Measurements from ENCODE around the gene RHOB. TPM values are rescaled to one million over a fixed set of nuclear protein-coding genes. Genes with fewer than 3 reads are reported as not detected.

Gene RHOB
- total RNA-seq, 3 donors from 2014 or later, result 75.5 to 616 (median 104) TPM

GRCh38 chr2:20430461-20431300 is 16.2 kb upstream of the RHOB start:
- H3K4me3 ChIP-seq, result no peak overlapping the region
- ATAC-seq, result no peak
- intact Hi-C loops (cut with DNase I, micrococcal nuclease), result no loop called here
- H3K9me3 ChIP-seq, result no peaks in the 10 kb centered on the region
- H3K4me1 ChIP-seq (ENCODE audit: low read depth), result peaks cover 7% of the 10 kb centered on the region
- no peak for TF ChIP-seq CTCF (IDR thresholded peaks at IDR 0.05)
- no peak for DNase-seq
- H3K36me3 ChIP-seq (ENCODE audit: low read depth), result no peaks in the 10 kb centered on the region

- DNase-seq (no peak), ATAC-seq (no peak)
- H3K4me3 ChIP-seq, result no peak overlapping the region
- no peak for TF ChIP-seq CTCF (IDR thresholded peaks at IDR 0.05)
- no peaks in the 10 kb centered on the region for H3K36me3 ChIP-seq (ENCODE audit: low read depth)
- intact Hi-C loops (cut with DNase I, micrococcal nuclease), result no loop called here
- no peaks in the 10 kb centered on the region for H3K9me3 ChIP-seq
- peaks cover 7% of the 10 kb centered on the region for H3K4me1 ChIP-seq (ENCODE audit: low read depth)
Measured at GRCh38 chr2:20431301-20431698, 15.6 kb upstream of the RHOB start.

GRCh38 chr2:20431772-20432171 is 15.1 kb upstream of the RHOB start:
- no peak for ATAC-seq
- TF ChIP-seq CTCF (IDR thresholded peaks at IDR 0.05), result no peak

GRCh38 chr2:20432714-20433113 is 14.2 kb upstream of the RHOB start:
- DNase-seq (no peak), ATAC-seq (no peak)
- no peaks in the 10 kb centered on the region for H3K36me3 ChIP-seq (ENCODE audit: low read depth)
- TF ChIP-seq CTCF (IDR thresholded peaks at IDR 0.05), result no peak
- H3K4me1 ChIP-seq (ENCODE audit: low read depth), result peaks cover 7% of the 10 kb centered on the region
- no peaks in the 10 kb centered on the region for H3K9me3 ChIP-seq
- no peak overlapping the region for H3K4me3 ChIP-seq
- intact Hi-C loops (cut with DNase I, micrococcal nuclease), result no loop called here

More at GRCh38 chr2:20431772-20432171, 15.1 kb upstream of the RHOB start:
- DNase-seq, result no peak
- intact Hi-C loops (cut with DNase I, micrococcal nuclease), result no loop called here
- Histone ChIP-seq H3K4me3 (no peak overlapping the region), H3K4me1 (ENCODE audit: low read depth) (peaks cover 7% of the 10 kb centered on the region), H3K9me3 (no peaks in the 10 kb centered on the region), H3K36me3 (ENCODE audit: low read depth) (no peaks in the 10 kb centered on the region)

GRCh38 chr2:20433249-20433648 is 13.6 kb upstream of the RHOB start:
- Histone ChIP-seq H3K4me1 (ENCODE audit: low read depth) (peaks cover 7% of the 10 kb centered on the region), H3K36me3 (ENCODE audit: low read depth) (no peaks in the 10 kb centered on the region), H3K4me3 (no peak overlapping the region), H3K9me3 (no peaks in the 10 kb centered on the region)
- intact Hi-C loops (cut with DNase I, micrococcal nuclease), result no loop called here
- ATAC-seq, result no peak
- no peak for DNase-seq
- no peak for TF ChIP-seq CTCF (IDR thresholded peaks at IDR 0.05)

Measured in mucosa of descending colon (tissue), 3 donors.